Endodermal cell (in vitro differentiated cells): ENCODE data around the gene NRG2. TPM values are rescaled to one million over a fixed set of nuclear protein-coding genes. Genes with fewer than 3 reads are reported as not detected.

Source experiments
- DNase-seq: peaks from one replicate; pipeline ENCODE4 v3.0.0-alpha.2; 2017
- H3K27ac ChIP-seq: 2 replicates; pipeline ENCODE4 v1.5.1; 2013; ENCODE audit warnings: mild to moderate bottlenecking, low read depth, low read length, moderate library complexity
- H3K27me3 ChIP-seq: 2 replicates; pipeline ENCODE4 v1.6.1; 2013; ENCODE audit warnings: mild to moderate bottlenecking, low read length, moderate library complexity; ENCODE audit not compliant: insufficient read depth, control insufficient read depth, poor library complexity, severe bottlenecking
- H3K36me3 ChIP-seq: 2 replicates; pipeline ENCODE4 v1.7.0; 2013; ENCODE audit warnings: mild to moderate bottlenecking, low read length, moderate library complexity; ENCODE audit not compliant: control insufficient read depth, insufficient read depth
- H3K4me1 ChIP-seq: one replicate; pipeline ENCODE4 v1.7.0; 2013; ENCODE audit warnings: low read length; ENCODE audit not compliant: control insufficient read depth, insufficient read depth
- H3K4me3 ChIP-seq: 2 replicates; pipeline ENCODE4 v1.5.1; 2013; ENCODE audit warnings: mild to moderate bottlenecking, low read length, moderate library complexity
- H3K9ac ChIP-seq: 2 replicates; pipeline ENCODE4 v1.6.1; 2013; ENCODE audit warnings: mild to moderate bottlenecking, low read length, moderate library complexity; ENCODE audit not compliant: poor library complexity, severe bottlenecking; ENCODE audit errors: extremely low read depth
- H3K9me3 ChIP-seq: 2 replicates; pipeline ENCODE4 v1.6.1; 2013; ENCODE audit warnings: mild to moderate bottlenecking, low read length, moderate library complexity; ENCODE audit not compliant: control insufficient read depth
- H3K27ac Mint-ChIP-seq: 2 replicates; pipeline ENCODE4 v1.8.0; 2020; ENCODE audit warnings: mixed read lengths
- H3K27me3 Mint-ChIP-seq: 2 replicates; pipeline ENCODE4 v1.8.0; 2021; ENCODE audit warnings: mild to moderate bottlenecking, mixed read lengths; ENCODE audit not compliant: insufficient read depth
- H3K36me3 Mint-ChIP-seq: 2 replicates; pipeline ENCODE4 v1.8.0; 2020; ENCODE audit warnings: low read depth, mixed read lengths
- H3K4me1 Mint-ChIP-seq: 2 replicates; pipeline ENCODE4 v1.8.0; 2020; ENCODE audit warnings: mixed read lengths
- H3K4me3 Mint-ChIP-seq: 2 replicates; pipeline ENCODE4 v1.8.0; 2020; ENCODE audit warnings: mild to moderate bottlenecking, moderate library complexity, mixed read lengths
- H3K9me3 Mint-ChIP-seq: 2 replicates; pipeline ENCODE4 v1.8.0; 2020; ENCODE audit warnings: mild to moderate bottlenecking, mixed read lengths
- CTCF ChIP-seq: fragments of 200-600 bp; sonication (generic); conservative IDR thresholded peaks from 2 replicates; pipeline ENCODE4 v1.5.0; 2021; ENCODE audit warnings: antibody characterized with exemption, mild to moderate bottlenecking
- WGBS, 2 experiments: methylation state at CpG; one replicate each; pipeline versions ENCODE4 v1.1.5 to v1.1.7; 2013; ENCODE audit warnings: missing lambda C conversion rate in 2 of 2, mixed read lengths in 1 of 2; ENCODE audit not compliant: insufficient coverage in 1 of 2, insufficient read length in 1 of 2; 5-methylcytosine and 5-hydroxymethylcytosine counted together
- total RNA-seq, 2 donors: library from RNA; stranded (reverse); fragmentation: NEBNext Ultra II Directional in 1 of 2; extraction: Animal tissue kit (Norgen Biotek cat#: 25700) in 1 of 2; gene quantifications; 2 replicates in 1 of 2; 3 replicates in 1 of 2; pipeline ENCODE4 v1.2.1, GENCODE V29; 2021

NRG2 gene
- total RNA-seq, 2 donors from 2014 or later = 10.8 to 12.5 TPM

GRCh38 chr5:139861889-139862207 lies 181.3 kb downstream of the NRG2 start:
- no peak for DNase-seq
- no peak overlapping the region for H3K9ac ChIP-seq
- Mint-ChIP-seq H3K4me1 (no peaks in the 10 kb centered on the region), H3K27me3 (peaks cover 33% of the 10 kb centered on the region), H3K27ac (no peak overlapping the region), H3K9me3 (no peaks in the 10 kb centered on the region), H3K36me3 (no peaks in the 10 kb centered on the region), H3K4me3 (no peak overlapping the region)
- H3K4me3 ChIP-seq = no peak overlapping the region
- no peak for TF ChIP-seq CTCF
- peaks cover 9% of the 10 kb centered on the region for H3K27me3 ChIP-seq
- no peak overlapping the region for H3K27ac ChIP-seq
- WGBS, 2 experiments = 88 to 92% methylated on average over 4 of the region's 4 CpGs
- H3K4me1 ChIP-seq = no peaks in the 10 kb centered on the region
- no peaks in the 10 kb centered on the region for H3K36me3 ChIP-seq
- H3K9me3 ChIP-seq = no peaks in the 10 kb centered on the region

DNA sequence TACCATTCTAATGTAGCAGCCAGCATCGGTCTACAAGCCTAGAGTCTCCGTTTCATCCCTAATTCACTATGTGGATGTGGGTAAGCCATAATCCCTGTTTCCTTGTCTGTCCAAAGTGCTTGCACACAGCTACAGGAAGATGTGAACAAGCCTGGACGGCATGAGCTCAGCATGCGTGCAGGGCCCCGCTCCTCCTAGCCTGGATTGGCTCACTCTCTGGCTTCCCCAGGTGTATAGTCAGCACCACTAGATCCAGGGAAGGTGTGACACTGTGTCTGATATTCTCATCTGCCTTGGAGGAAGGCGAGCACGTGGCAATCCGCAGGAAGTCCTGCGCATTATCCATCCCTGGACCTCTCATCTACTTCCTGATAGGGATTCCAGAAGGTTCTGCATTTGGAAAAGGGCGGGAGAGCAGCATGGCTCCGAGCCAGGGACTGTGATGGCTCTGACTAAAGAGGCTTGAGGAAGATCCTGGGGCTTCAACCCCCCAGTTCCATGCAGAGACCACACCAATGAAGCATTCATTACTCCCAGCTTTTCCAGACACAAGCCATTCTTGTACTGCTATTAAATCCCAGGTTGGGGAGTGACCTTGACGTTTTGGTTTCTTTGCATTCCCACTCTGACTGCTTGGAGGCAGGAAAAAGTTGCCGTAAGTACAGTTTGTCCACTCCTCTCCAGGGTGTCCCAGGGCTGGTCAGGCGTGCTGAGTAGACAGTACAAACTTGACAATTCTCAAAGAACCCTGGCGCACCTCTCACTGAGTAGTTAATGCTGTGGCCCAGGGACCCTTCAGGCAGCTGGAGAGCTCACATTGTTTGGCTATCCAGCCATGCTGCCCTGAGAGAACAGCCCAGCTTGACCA lies 181.8 kb downstream of the NRG2 start:
- peaks cover 28% of the 10 kb centered on the region for H3K27me3 Mint-ChIP-seq
- no peaks in the 10 kb centered on the region for H3K4me1 ChIP-seq
- no peak overlapping the region for H3K27ac Mint-ChIP-seq
- no peak for TF ChIP-seq CTCF
- no peaks in the 10 kb centered on the region for H3K36me3 ChIP-seq
- H3K4me1 Mint-ChIP-seq = no peaks in the 10 kb centered on the region
- H3K9ac ChIP-seq = no peak overlapping the region
- no peak overlapping the region for H3K4me3 Mint-ChIP-seq
- 88 to 90% methylated on average over 11 to 15 of the region's 15 CpGs for WGBS, 2 experiments
- H3K4me3 ChIP-seq = no peak overlapping the region
- no peaks in the 10 kb centered on the region for H3K36me3 Mint-ChIP-seq
- H3K9me3 Mint-ChIP-seq = no peaks in the 10 kb centered on the region
- DNase-seq = no peak
- H3K9me3 ChIP-seq = no peaks in the 10 kb centered on the region
- H3K27ac ChIP-seq = no peak overlapping the region
- H3K27me3 ChIP-seq = peaks cover 9% of the 10 kb centered on the region

DNA sequence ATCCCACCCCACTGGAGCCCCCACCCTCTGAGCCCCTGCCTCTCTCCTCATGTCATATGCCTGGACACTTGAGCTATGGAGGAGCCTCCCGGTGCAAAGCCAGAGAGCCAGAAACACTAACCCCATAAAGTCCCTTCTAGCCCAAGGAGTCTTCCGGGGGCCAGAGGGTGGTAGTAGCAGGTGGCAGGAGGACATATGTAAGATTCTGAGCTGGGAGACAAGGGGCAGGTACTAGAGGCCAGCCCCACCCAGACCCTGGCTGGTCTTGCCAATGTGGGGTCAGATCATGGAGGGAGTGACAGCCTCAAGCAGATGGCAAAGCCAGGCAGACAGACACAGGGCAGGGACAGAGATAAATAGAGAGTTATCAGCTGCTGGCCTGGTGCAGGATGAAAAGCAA lies 184.1 kb downstream of the NRG2 start:
- no peak overlapping the region for H3K4me3 ChIP-seq
- Mint-ChIP-seq H3K4me1 (no peaks in the 10 kb centered on the region), H3K27ac (no peak overlapping the region), H3K27me3 (peaks cover 22% of the 10 kb centered on the region), H3K4me3 (no peak overlapping the region), H3K36me3 (no peaks in the 10 kb centered on the region), H3K9me3 (no peaks in the 10 kb centered on the region)
- no peaks in the 10 kb centered on the region for H3K4me1 ChIP-seq
- no peak for TF ChIP-seq CTCF
- no peak overlapping the region for H3K27ac ChIP-seq
- 85% methylated on average over 2 of the region's 2 CpGs; no CpG with 5 or more reads in 1 of the 2 experiments for WGBS, 2 experiments
- no peaks in the 10 kb centered on the region for H3K9me3 ChIP-seq
- H3K9ac ChIP-seq = no peak overlapping the region
- peaks cover 9% of the 10 kb centered on the region for H3K27me3 ChIP-seq
- DNase-seq = no peak
- no peaks in the 10 kb centered on the region for H3K36me3 ChIP-seq
